ENCODE measurements around the gene CDK14.
"Not testable (repeated sequence)": the region's sequence is repeated elsewhere in the genome, so short reads cannot be mapped to it uniquely, and the experiment has no call there.

The CDK14 gene

DNA sequence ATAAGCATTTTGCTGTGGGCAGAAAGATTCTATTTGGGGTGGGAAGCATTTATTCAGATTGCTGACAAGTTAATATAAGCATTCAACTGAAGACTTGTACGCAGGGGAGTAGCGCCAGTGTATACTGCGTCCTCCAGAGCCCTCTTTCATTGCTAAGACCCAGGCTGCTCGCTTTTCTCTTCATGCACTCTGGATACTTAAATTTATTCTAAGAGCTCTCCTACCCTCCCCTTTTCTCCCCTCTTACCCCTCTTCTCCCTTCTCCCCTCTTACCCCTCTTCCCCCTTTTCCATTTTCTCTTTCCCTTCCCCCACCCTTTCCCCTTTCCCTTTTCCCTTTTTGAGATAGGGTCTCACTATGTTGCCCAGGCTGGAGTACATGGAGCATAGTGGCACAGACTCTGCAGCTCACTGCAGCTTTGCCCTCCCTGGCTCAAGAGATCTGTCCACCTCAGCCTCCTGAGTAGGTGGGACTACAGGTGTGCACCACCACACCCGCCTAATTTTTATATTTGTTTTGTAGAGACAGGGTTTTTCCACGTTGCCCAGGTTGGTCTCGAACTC is 125.8 kb downstream of the CDK14 start:
- TF ChIP-seq, protein P1, sequence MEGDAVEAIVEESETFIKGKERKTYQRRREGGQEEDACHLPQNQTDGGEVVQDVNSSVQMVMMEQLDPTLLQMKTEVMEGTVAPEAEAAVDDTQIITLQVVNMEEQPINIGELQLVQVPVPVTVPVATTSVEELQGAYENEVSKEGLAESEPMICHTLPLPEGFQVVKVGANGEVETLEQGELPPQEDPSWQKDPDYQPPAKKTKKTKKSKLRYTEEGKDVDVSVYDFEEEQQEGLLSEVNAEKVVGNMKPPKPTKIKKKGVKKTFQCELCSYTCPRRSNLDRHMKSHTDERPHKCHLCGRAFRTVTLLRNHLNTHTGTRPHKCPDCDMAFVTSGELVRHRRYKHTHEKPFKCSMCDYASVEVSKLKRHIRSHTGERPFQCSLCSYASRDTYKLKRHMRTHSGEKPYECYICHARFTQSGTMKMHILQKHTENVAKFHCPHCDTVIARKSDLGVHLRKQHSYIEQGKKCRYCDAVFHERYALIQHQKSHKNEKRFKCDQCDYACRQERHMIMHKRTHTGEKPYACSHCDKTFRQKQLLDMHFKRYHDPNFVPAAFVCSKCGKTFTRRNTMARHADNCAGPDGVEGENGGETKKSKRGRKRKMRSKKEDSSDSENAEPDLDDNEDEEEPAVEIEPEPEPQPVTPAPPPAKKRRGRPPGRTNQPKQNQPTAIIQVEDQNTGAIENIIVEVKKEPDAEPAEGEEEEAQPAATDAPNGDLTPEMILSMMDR (IDR thresholded peaks at IDR 0.05; ENCODE audit: extremely low read depth, insufficient read depth, missing control alignments), result no peak
- in situ Hi-C loops (cut with MboI; ENCODE audit: low pct_unique_long_range_greater_than_20kb, low sequenced_read_pairs, unreplicated experiment), result no loop called here
- no peak for DNase-seq (ENCODE audit: low spot score)

GRCh38 chr7:90723233-90723632 is 127.1 kb downstream of the CDK14 start:
- DNase-seq (ENCODE audit: low spot score), result no peak
- TF ChIP-seq, protein P1 (IDR thresholded peaks at IDR 0.05; ENCODE audit: extremely low read depth, insufficient read depth, missing control alignments), result no peak
- in situ Hi-C loops (cut with MboI; ENCODE audit: low pct_unique_long_range_greater_than_20kb, low sequenced_read_pairs, unreplicated experiment), result no loop called here

DNA sequence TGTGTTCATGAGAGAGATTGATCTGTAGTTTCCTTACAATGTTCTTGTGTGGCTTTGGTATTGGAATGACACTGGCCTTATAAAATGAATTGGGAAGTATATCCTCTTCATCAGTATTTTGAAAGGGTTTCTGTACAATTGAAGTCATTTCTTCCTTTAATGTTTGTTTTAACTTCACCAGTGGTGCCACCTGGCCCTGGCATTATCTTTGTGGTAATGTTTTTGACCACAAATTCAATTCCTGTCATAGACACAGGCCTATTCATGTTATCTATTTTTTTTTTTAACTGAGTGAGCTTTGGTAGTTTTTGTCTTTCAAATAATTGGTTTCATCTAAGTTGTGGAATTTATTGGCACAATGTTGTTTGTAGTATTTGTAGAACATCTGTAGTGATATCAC is 127.7 kb downstream of the CDK14 start:
- in situ Hi-C loops (cut with MboI; ENCODE audit: low pct_unique_long_range_greater_than_20kb, low sequenced_read_pairs, unreplicated experiment), result no loop called here
- no peak for DNase-seq (ENCODE audit: low spot score)
- TF ChIP-seq, protein P1 (IDR thresholded peaks at IDR 0.05; ENCODE audit: extremely low read depth, insufficient read depth, missing control alignments), result no peak

GRCh38 chr7:90726120-90726519 is 130.0 kb downstream of the CDK14 start:
- in situ Hi-C loops (cut with MboI; ENCODE audit: low pct_unique_long_range_greater_than_20kb, low sequenced_read_pairs, unreplicated experiment), result no loop called here
- DNase-seq (ENCODE audit: low spot score), result no peak
- TF ChIP-seq, protein P1 (IDR thresholded peaks at IDR 0.05; ENCODE audit: extremely low read depth, insufficient read depth, missing control alignments), result no peak

DNA sequence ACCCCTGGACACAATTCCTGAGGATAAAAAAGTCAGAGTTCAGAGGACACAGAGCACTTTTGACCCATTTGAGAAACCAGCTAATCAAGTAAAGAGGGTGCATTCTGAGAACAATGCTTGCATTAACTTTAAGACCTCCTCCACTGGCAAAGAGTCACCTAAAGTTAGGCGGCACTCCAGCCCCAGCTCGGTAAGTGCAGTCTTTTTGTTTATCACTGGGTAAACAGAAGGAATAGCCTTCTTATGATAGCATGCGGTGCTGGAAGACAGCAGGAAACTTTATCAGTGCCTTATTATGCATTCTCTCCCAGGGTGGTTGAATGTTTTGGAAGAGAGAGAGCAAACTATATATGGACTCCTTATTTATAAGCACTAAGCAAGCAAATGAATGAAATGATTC is 130.5 kb downstream of the CDK14 start:
- DNase-seq (ENCODE audit: low spot score), result no peak
- in situ Hi-C loops (cut with MboI; ENCODE audit: low pct_unique_long_range_greater_than_20kb, low sequenced_read_pairs, unreplicated experiment), result no loop called here
- TF ChIP-seq, protein P1 (IDR thresholded peaks at IDR 0.05; ENCODE audit: extremely low read depth, insufficient read depth, missing control alignments), result no peak

- TF ChIP-seq, protein P1 (IDR thresholded peaks at IDR 0.05; ENCODE audit: extremely low read depth, insufficient read depth, missing control alignments), result no peak
- no peak for DNase-seq (ENCODE audit: low spot score)
- in situ Hi-C loops (cut with MboI; ENCODE audit: low pct_unique_long_range_greater_than_20kb, low sequenced_read_pairs, unreplicated experiment), result no loop called here
Observed at GRCh38 chr7:90727412-90727811, 131.3 kb downstream of the CDK14 start.

DNA sequence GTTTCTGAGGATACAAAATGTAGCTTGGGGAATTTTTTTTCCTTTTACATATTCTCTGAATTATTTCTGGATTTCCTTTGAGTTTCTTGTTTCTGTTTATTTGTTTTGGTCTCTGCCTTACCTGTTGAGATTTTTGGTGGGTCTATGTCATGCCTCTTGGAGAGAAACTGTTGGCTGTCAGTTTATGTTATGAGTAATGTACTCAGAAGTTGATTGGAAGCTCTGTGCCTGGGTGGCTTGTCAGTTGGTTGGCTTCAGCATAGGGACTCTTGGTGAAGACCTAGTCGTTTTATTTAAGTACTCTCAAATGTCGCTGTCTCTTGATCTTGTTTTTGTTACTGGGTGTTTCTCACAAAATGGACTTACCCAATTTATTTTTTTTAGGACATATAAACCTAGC is 132.4 kb downstream of the CDK14 start:
- in situ Hi-C loops (cut with MboI; ENCODE audit: low pct_unique_long_range_greater_than_20kb, low sequenced_read_pairs, unreplicated experiment), result no loop called here
- TF ChIP-seq, protein P1 (IDR thresholded peaks at IDR 0.05; ENCODE audit: extremely low read depth, insufficient read depth, missing control alignments), result no peak
- no peak for DNase-seq (ENCODE audit: low spot score)

- in situ Hi-C loops (cut with MboI; ENCODE audit: low pct_unique_long_range_greater_than_20kb, low sequenced_read_pairs, unreplicated experiment); DNase-seq (ENCODE audit: low spot score): not testable (repeated sequence)
Observed at GRCh38 chr7:90735611-90736280, 139.6 kb downstream of the CDK14 start.
